H1 (cell line): ENCODE data around the gene POLR2H. TPM values are rescaled to one million over a fixed set of nuclear protein-coding genes. Genes with fewer than 3 reads are reported as not detected.

Experiments used
- CTCF ChIA-PET: fragments of 300-600 bp; sonication (Branson Sonifier 250); formaldehyde crosslinking; loops from one replicate; lab custom pipeline; 2021; ENCODE audit not compliant: partially characterized antibody; lab: Charles Lee
- POLR2A ChIA-PET: fragments of 300-600 bp; sonication (Branson Sonifier 250); formaldehyde crosslinking; loops from one replicate; lab custom pipeline; 2021; ENCODE audit warnings: inconsistent platforms; ENCODE audit not compliant: partially characterized antibody; lab: Charles Lee
- DNase-seq, 2 experiments: peaks; one replicate each; pipeline versions ENCODE4 v3.0.0 to v3.0.0-alpha.2; 2010 to 2022; ENCODE audit warnings: low spot score in 2 of 2, low read depth in 1 of 2, mixed read lengths in 1 of 2
- FAIRE-seq: peaks from 2 replicates; lab custom pipeline; 2011; peaks lifted over from hg19 to GRCh38; lab: Jason Lieb, UNC
- H2AFZ ChIP-seq: 2 replicates; pipeline ENCODE4 v1.8.1; 2012; ENCODE audit warnings: low read length, inconsistent platforms
- H2AK5ac ChIP-seq: 2 replicates; pipeline ENCODE4 v1.6.1; 2013; ENCODE audit warnings: low read depth, low read length
- H2BK120ac ChIP-seq: replicated peaks from 2 replicates; pipeline ENCODE3; 2013; ENCODE audit warnings: low read depth, low read length, inconsistent platforms
- H2BK12ac ChIP-seq: 2 replicates; pipeline ENCODE4 v1.6.1; 2013; ENCODE audit warnings: low read depth, low read length
- H2BK15ac ChIP-seq: 2 replicates; pipeline ENCODE4 v1.6.1; 2013; ENCODE audit warnings: low read length
- H2BK20ac ChIP-seq: 2 replicates; pipeline ENCODE4 v1.6.1; 2013; ENCODE audit warnings: low read length
- H2BK5ac ChIP-seq: 2 replicates; pipeline ENCODE4 v1.6.1; 2013; ENCODE audit warnings: low read depth, low read length
- H3K14ac ChIP-seq: 2 replicates; pipeline ENCODE4 v1.6.1; 2013; ENCODE audit warnings: inconsistent platforms; ENCODE audit not compliant: insufficient read length
- H3K18ac ChIP-seq: 2 replicates; pipeline ENCODE4 v1.6.1; 2013; ENCODE audit warnings: low read length; ENCODE audit errors: extremely low read depth
- H3K23ac ChIP-seq: 2 replicates; pipeline ENCODE4 v1.6.1; 2013; ENCODE audit warnings: inconsistent platforms; ENCODE audit not compliant: insufficient read length
- H3K23me2 ChIP-seq: 2 replicates; pipeline ENCODE4 v1.6.1; 2013; ENCODE audit warnings: low read depth, low read length
- H3K27ac ChIP-seq: 2 replicates; pipeline ENCODE4 v1.6.1; 2011; ENCODE audit warnings: low read depth, low read length, inconsistent platforms
- H3K27me3 ChIP-seq, 4 experiments: replicated peaks in 1 of 4; 1 replicate in 1 of 4; 2 replicates in 3 of 4; pipeline versions ENCODE4 v1.6.1 to v1.8.1; 2011 to 2013; ENCODE audit warnings: low read length in 3 of 4, mild to moderate bottlenecking in 3 of 4, inconsistent platforms in 2 of 4, mixed read lengths in 2 of 4, moderate library complexity in 1 of 4; ENCODE audit not compliant: control insufficient read depth in 3 of 4, insufficient read depth in 3 of 4; ENCODE audit errors: extremely low read depth in 1 of 4
- H3K36me3 ChIP-seq, 4 experiments: 2 replicates each; pipeline versions ENCODE4 v1.6.1 to v1.8.1; 2011 to 2013; ENCODE audit warnings: mild to moderate bottlenecking in 4 of 4, low read length in 3 of 4, moderate library complexity in 2 of 4, control low read depth in 1 of 4, inconsistent platforms in 1 of 4; ENCODE audit not compliant: insufficient read depth in 4 of 4, control insufficient read depth in 2 of 4
- H3K4ac ChIP-seq: replicated peaks from 2 replicates; pipeline ENCODE3; 2013; ENCODE audit warnings: low read length, low read depth, mixed read lengths, inconsistent platforms; ENCODE audit not compliant: insufficient read length
- H3K4me1 ChIP-seq, 4 experiments: replicated peaks in 1 of 4; 1 replicate in 1 of 4; 2 replicates in 3 of 4; pipeline versions ENCODE4 v1.6.1 to v1.8.1; 2011 to 2013; ENCODE audit warnings: low read length in 3 of 4, inconsistent platforms in 2 of 4, mixed read lengths in 1 of 4; ENCODE audit not compliant: insufficient read depth in 4 of 4, control insufficient read depth in 3 of 4
- H3K4me2 ChIP-seq, 2 experiments: 2 replicates each; pipeline versions ENCODE4 v1.6.1 to v1.8.1; 2011 to 2013; ENCODE audit warnings: low read depth in 2 of 2, low read length in 2 of 2, control low read depth in 1 of 2, inconsistent platforms in 1 of 2, mild to moderate bottlenecking in 1 of 2; ENCODE audit not compliant: insufficient read depth in 1 of 2
- H3K4me3 ChIP-seq, 4 experiments: fragments of 200-600, 300-600 bp in 1 of 4; sonication (generic), shearing (Covaris generic), sonication (Bioruptor Twin) in 1 of 4; 2 replicates each; pipeline versions ENCODE4 v1.5.1 to v1.8.1; 2011 to 2016; ENCODE audit warnings: low read length in 4 of 4, low read depth in 3 of 4, control low read depth in 2 of 4, inconsistent platforms in 2 of 4, mild to moderate bottlenecking in 2 of 4, mixed read lengths in 1 of 4, moderate library complexity in 1 of 4; ENCODE audit not compliant: insufficient read depth in 2 of 4; ENCODE audit errors: extremely low read depth in 1 of 4
- H3K56ac ChIP-seq: replicated peaks from 2 replicates; pipeline ENCODE3; 2013; ENCODE audit warnings: low read depth, mild to moderate bottlenecking, mixed read lengths, low read length, inconsistent platforms; ENCODE audit not compliant: insufficient read length
- H3K79me1 ChIP-seq: 2 replicates; pipeline ENCODE4 v1.6.1; 2013; ENCODE audit warnings: low read depth, low read length, control low read depth
- H3K79me2 ChIP-seq, 2 experiments: 2 replicates each; pipeline versions ENCODE4 v1.6.1 to v1.8.1; 2012 to 2013; ENCODE audit warnings: low read length in 2 of 2, mild to moderate bottlenecking in 2 of 2, inconsistent platforms in 1 of 2; ENCODE audit not compliant: insufficient read depth in 2 of 2, control insufficient read depth in 1 of 2
- H3K9ac ChIP-seq, 4 experiments: replicated peaks in 1 of 4; 1 replicate in 1 of 4; 2 replicates in 3 of 4; pipeline versions ENCODE4 v1.6.1 to v1.8.1; 2011 to 2013; ENCODE audit warnings: low read depth in 3 of 4, low read length in 3 of 4, control low read depth in 2 of 4, mild to moderate bottlenecking in 2 of 4, moderate library complexity in 2 of 4, inconsistent platforms in 1 of 4; ENCODE audit errors: extremely low read depth in 1 of 4
- H3K9me3 ChIP-seq, 2 experiments: 2 replicates each; pipeline versions ENCODE4 v1.6.1 to v1.8.1; 2012 to 2013; ENCODE audit warnings: mild to moderate bottlenecking in 2 of 2, moderate library complexity in 2 of 2, control low read depth in 1 of 2, inconsistent platforms in 1 of 2, low read depth in 1 of 2, low read length in 1 of 2, mixed read lengths in 1 of 2; ENCODE audit not compliant: insufficient read depth in 2 of 2
- H4K20me1 ChIP-seq, 2 experiments: replicated peaks in 1 of 2; 2 replicates each; pipeline versions ENCODE3 to v1.8.1; 2011 to 2013; ENCODE audit warnings: inconsistent platforms in 2 of 2, low read length in 2 of 2, mild to moderate bottlenecking in 1 of 2; ENCODE audit not compliant: insufficient read depth in 2 of 2, control insufficient read depth in 1 of 2
- H4K5ac ChIP-seq: 2 replicates; pipeline ENCODE4 v1.6.1; 2013; ENCODE audit warnings: low read length, low read depth, mixed read lengths, inconsistent platforms; ENCODE audit not compliant: insufficient read length
- H4K8ac ChIP-seq: 2 replicates; pipeline ENCODE4 v1.8.0; 2013; ENCODE audit warnings: mild to moderate bottlenecking, moderate library complexity, low read length, inconsistent platforms; ENCODE audit not compliant: insufficient read depth; ENCODE audit errors: extremely low read depth
- H4K91ac ChIP-seq: replicated peaks from 2 replicates; pipeline ENCODE3; 2013; ENCODE audit warnings: low read length, mixed read lengths, inconsistent platforms; ENCODE audit not compliant: insufficient read length
- EP300 ChIP-seq, 2 experiments: IDR thresholded peaks; 1 replicate in 1 of 2; 2 replicates in 1 of 2; pipeline ENCODE4 v1.6.1; 2011 to 2012; ENCODE audit warnings: low read depth in 2 of 2, low read length in 2 of 2, mild to moderate bottlenecking in 2 of 2, borderline replicate concordance in 1 of 2, inconsistent platforms in 1 of 2, moderate library complexity in 1 of 2
- FOSL1 ChIP-seq: IDR thresholded peaks from 2 replicates; pipeline ENCODE4 v1.6.1; 2011; ENCODE audit warnings: mild to moderate bottlenecking, low read depth, low read length, moderate library complexity; ENCODE audit not compliant: insufficient read depth
- HDAC2 ChIP-seq, 2 experiments: fragments of 300-600 bp in 1 of 2; sonication (generic) in 1 of 2; IDR thresholded peaks; 2 replicates each; pipeline ENCODE4 v1.6.1; 2011 to 2012; ENCODE audit warnings: low read depth in 2 of 2, low read length in 2 of 2, mild to moderate bottlenecking in 2 of 2, moderate library complexity in 2 of 2, borderline replicate concordance in 1 of 2, inconsistent platforms in 1 of 2
- POLR2AphosphoS5 ChIP-seq: IDR thresholded peaks from 2 replicates; pipeline ENCODE4 v1.6.1; 2011; ENCODE audit warnings: low read depth, low read length
- TAF7 ChIP-seq: optimal IDR thresholded peaks from 2 replicates; pipeline ENCODE3; 2011; ENCODE audit warnings: low read depth, mild to moderate bottlenecking, inconsistent platforms, low read length, moderate library complexity, borderline replicate concordance
- ZNF274 ChIP-seq: IDR thresholded peaks from 2 replicates; pipeline ENCODE4 v1.7.0; 2012; ENCODE audit warnings: low read length, borderline replicate concordance; ENCODE audit errors: extremely low read depth
- WGBS, 2 experiments: shearing (Covaris generic) in 1 of 2; methylation state at CpG; one replicate each; pipeline versions ENCODE4 v1.1.6 to v1.1.7; 2013 to 2015; ENCODE audit warnings: low lambda C conversion rate in 2 of 2, mixed read lengths in 2 of 2, inconsistent platforms in 1 of 2, low coverage in 1 of 2, missing lambda C conversion rate in 1 of 2; ENCODE audit not compliant: insufficient replicate concordance in 2 of 2, insufficient coverage in 1 of 2, insufficient read length in 1 of 2; ENCODE audit errors: extremely low coverage in 1 of 2, missing lambda C conversion rate in 1 of 2; 5-methylcytosine and 5-hydroxymethylcytosine counted together
- polyA plus RNA-seq, 7 experiments: library from polyadenylated mRNA; depleted of rRNA in 3 of 7; stranded (reverse) in 5 of 7; unstranded in 2 of 7; fragments of >200 nt in 5 of 7; fragments of 200-250 nt in 2 of 7; gene quantifications; 1 replicate in 5 of 7; 2 replicates in 1 of 7; 4 replicates in 1 of 7; pipeline versions ENCODE4 v1.2.1 to v1.2.3, GENCODE V29; 2011 to 2013; ENCODE audit warnings: missing spikeins in 2 of 7, mixed read lengths in 2 of 7
- total RNA-seq: library from RNA; stranded (reverse); fragmentation: NEBNext Ultra II Directional; extraction: Animal tissue kit (Norgen Biotek cat#: 25700); gene quantifications from 2 replicates; pipeline ENCODE4 v1.2.1, GENCODE V29; 2021
- TF ChIP-seq, protein P1 (sequence below), 3 experiments: IDR thresholded peaks; 1 replicate in 2 of 3; 2 replicates in 1 of 3; pipeline versions ENCODE4 v1.5.1 to v1.6.1; 2011; ENCODE audit warnings: low read length in 3 of 3, mild to moderate bottlenecking in 3 of 3, inconsistent platforms in 2 of 3, low read depth in 1 of 3, moderate library complexity in 1 of 3; ENCODE audit not compliant: insufficient read depth in 1 of 3; ENCODE audit errors: control extremely low read depth in 1 of 3
- TF ChIP-seq, protein P2 (sequence below): IDR thresholded peaks from 2 replicates; pipeline ENCODE4 v1.6.1; 2011; ENCODE audit warnings: low read depth, mild to moderate bottlenecking, low read length; ENCODE audit not compliant: insufficient read depth

Gene POLR2H
- total and polyA plus RNA-seq, 2 of the 8 experiments (the other 6 are each of a cell fraction or from before 2014, with no cell fraction given) = 113 to 335 TPM

DNA sequence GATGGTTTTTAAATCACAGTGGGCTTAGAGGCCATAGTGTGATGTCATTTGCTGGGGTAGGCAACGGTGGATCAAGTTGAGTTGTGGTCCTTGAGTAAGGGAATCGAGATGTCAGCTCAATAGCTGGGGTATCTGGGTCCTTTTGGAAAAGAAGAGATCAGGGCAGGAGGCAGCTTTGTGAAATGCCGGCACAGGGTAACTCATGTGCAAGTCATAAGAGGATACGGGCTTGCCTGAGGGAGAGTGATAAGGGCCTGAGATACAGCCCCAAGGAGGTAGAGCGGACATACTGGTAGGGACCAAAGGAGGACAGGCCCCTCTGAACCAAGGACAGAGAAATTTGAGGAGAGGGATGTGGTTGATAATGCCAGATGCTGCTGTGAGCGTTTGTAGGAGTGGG is 28.3 kb upstream of the POLR2H start:
- no peak overlapping the region for H2BK120ac ChIP-seq
- H4K5ac ChIP-seq = no peak overlapping the region
- H3K4me2 ChIP-seq = no peak overlapping the region
- H3K79me2 ChIP-seq = 0 out of 4 replicates have a peak, but pooled peaks cover 0 to 2% of the 10 kb centered on the region in 2 experiments
- no peak overlapping the region for H3K23ac ChIP-seq
- H2BK5ac ChIP-seq = no peak overlapping the region
- peaks cover 39 to 66% (median 59%) of the 10 kb centered on the region in 4 experiments for H3K36me3 ChIP-seq
- no peak overlapping the region for H3K4me3 ChIP-seq
- H3K18ac ChIP-seq = no peak overlapping the region
- H3K4me1 ChIP-seq = peaks cover 0 to 16% (median 12%) of the 10 kb centered on the region in 4 experiments; a peak in 6 of 7 replicates
- 95% methylated on average over 6 of the region's 6 CpGs; no CpG with 5 or more reads in 1 of the 2 experiments for WGBS, 2 experiments
- no peak overlapping the region for H2BK12ac ChIP-seq
- no peak overlapping the region; the same call in 1 of the 2 replicates for H4K8ac ChIP-seq
- no peak overlapping the region for H3K9ac ChIP-seq
- no peak overlapping the region for H2BK20ac ChIP-seq
- H3K79me1 ChIP-seq = peaks cover 11% of the 10 kb centered on the region
- no peaks in the 10 kb centered on the region for H3K9me3 ChIP-seq
- no peak overlapping the region for H3K4ac ChIP-seq
- ChIA-PET CTCF (interaction anchor here (1.2 kb wide), 1 partner anchor 17 kb away, joined by 4 read pairs; no protein-coding TSS in a partner anchor), POLR2A (interaction anchor here (1.0 to 2.0 kb wide), 4 partner anchors 9 to 15 kb away, joined by 3 to 16 read pairs (median 9); no protein-coding TSS in a partner anchor)
- H2AK5ac ChIP-seq = no peak overlapping the region
- H4K20me1 ChIP-seq = peaks cover 17 to 31% of the 10 kb centered on the region in 2 experiments
- FAIRE-seq (no peak), DNase-seq (no peak)
- no peak overlapping the region for H3K27ac ChIP-seq
- no peak overlapping the region for H2AFZ ChIP-seq
- no peak overlapping the region for H3K14ac ChIP-seq
- H3K27me3 ChIP-seq = no peaks in the 10 kb centered on the region
- H3K23me2 ChIP-seq = peaks cover 12% of the 10 kb centered on the region
- TF ChIP-seq TAF7 (no peak), POLR2AphosphoS5 (0 out of 2 replicates have a peak, but pooled peaks have one; percentile 14), EP300 (IDR thresholded peaks at IDR 0.05; ENCODE audit: borderline replicate concordance in 1 of 2, low read depth in 2 of 2, low read length in 2 of 2) (no peak), FOSL1 (no peak), HDAC2 (IDR thresholded peaks at IDR 0.05; ENCODE audit: borderline replicate concordance in 1 of 2, low read depth in 2 of 2, low read length in 2 of 2) (no peak), ZNF274 (no peak)
- TF ChIP-seq, protein P1, sequence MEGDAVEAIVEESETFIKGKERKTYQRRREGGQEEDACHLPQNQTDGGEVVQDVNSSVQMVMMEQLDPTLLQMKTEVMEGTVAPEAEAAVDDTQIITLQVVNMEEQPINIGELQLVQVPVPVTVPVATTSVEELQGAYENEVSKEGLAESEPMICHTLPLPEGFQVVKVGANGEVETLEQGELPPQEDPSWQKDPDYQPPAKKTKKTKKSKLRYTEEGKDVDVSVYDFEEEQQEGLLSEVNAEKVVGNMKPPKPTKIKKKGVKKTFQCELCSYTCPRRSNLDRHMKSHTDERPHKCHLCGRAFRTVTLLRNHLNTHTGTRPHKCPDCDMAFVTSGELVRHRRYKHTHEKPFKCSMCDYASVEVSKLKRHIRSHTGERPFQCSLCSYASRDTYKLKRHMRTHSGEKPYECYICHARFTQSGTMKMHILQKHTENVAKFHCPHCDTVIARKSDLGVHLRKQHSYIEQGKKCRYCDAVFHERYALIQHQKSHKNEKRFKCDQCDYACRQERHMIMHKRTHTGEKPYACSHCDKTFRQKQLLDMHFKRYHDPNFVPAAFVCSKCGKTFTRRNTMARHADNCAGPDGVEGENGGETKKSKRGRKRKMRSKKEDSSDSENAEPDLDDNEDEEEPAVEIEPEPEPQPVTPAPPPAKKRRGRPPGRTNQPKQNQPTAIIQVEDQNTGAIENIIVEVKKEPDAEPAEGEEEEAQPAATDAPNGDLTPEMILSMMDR (IDR thresholded peaks at IDR 0.05; ENCODE audit: control extremely low read depth in 1 of 3, insufficient read depth in 1 of 3, low read depth in 1 of 3, low read length in 3 of 3) = no peak
- TF ChIP-seq, protein P2, sequence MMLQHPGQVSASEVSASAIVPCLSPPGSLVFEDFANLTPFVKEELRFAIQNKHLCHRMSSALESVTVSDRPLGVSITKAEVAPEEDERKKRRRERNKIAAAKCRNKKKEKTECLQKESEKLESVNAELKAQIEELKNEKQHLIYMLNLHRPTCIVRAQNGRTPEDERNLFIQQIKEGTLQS = no peak
- H4K91ac ChIP-seq = no peak overlapping the region
- H2BK15ac ChIP-seq = no peak overlapping the region
- H3K56ac ChIP-seq = no peak overlapping the region
